ENCODE results near the gene DRC1. TPM values are rescaled to one million over a fixed set of nuclear protein-coding genes. Genes with fewer than 3 reads are reported as not detected.

DRC1 gene
- total and polyA plus RNA-seq, 2 of the 13 experiments (the other 11 are each of a cell fraction or from before 2014, with no cell fraction given), result 0.07 TPM; not detected in 1

DNA sequence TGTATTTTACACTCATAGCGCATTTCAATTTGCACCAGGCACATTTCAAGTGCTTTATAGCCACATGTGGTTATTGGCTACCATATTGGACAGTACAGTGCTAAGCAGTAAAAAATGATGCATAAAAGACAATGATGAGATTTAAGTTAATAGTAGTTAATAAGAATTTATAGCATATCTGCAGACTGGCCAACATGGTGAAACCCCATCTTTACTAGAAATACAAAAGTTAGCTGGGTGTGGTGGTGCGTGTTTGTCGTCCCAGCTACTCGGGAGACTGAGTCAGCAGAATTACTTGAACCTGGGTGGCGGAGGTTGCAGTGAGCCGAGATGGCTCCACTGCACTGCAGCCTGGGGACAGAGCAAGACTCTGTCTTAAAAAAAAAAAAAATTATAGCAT, 9.7 kb downstream of the DRC1 start:
- FAIRE-seq (no peak), DNase-seq (ENCODE audit: low spot score) (no peak), ATAC-seq (no peak)
- H4K20me1 ChIP-seq (ENCODE audit: insufficient read depth, low read length), result no peaks in the 10 kb centered on the region
- no peak overlapping the region for H2AFZ ChIP-seq (ENCODE audit: low read length)
- H3K79me2 ChIP-seq (ENCODE audit: insufficient read depth, low read length), result no peaks in the 10 kb centered on the region
- WGBS (ENCODE audit: low lambda C conversion rate), result 96% methylated on average over 6 of the region's 6 CpGs
- TF ChIP-seq KLF12 (CRISPR knock-in tag; IDR thresholded peaks at IDR 0.05; ENCODE audit: borderline replicate concordance) (no peak), NR2C2 (CRISPR knock-in tag; IDR thresholded peaks at IDR 0.05; ENCODE audit: borderline replicate concordance) (no peak), KIAA2018 (CRISPR knock-in tag; IDR thresholded peaks at IDR 0.05; ENCODE audit: borderline replicate concordance) (no peak), MAFF (IDR thresholded peaks at IDR 0.05; ENCODE audit: low read depth, low read length) (peak; percentile 59; the same call in 1 of the 2 replicates), MAFK (conservative IDR thresholded peaks at IDR 0.05 in 1 of 2, IDR thresholded peaks at IDR 0.05 in 1 of 2; ENCODE audit: low read length in 2 of 2) (peak; percentile 37 to 78; a peak in 3 of 4 replicates), ZNF562 (CRISPR knock-in tag; IDR thresholded peaks at IDR 0.05; ENCODE audit: borderline replicate concordance) (no peak), KDM1A (CRISPR knock-in tag; IDR thresholded peaks at IDR 0.05) (no peak), SRY (CRISPR knock-in tag; IDR thresholded peaks at IDR 0.05) (no peak), FOSL2 (CRISPR knock-in tag; IDR thresholded peaks at IDR 0.05) (no peak)
- peak overlapping the region; percentile 65; the same call in 1 of the 2 replicates for H3K4me2 ChIP-seq (ENCODE audit: low read depth, low read length)
- CTCF ChIA-PET (ENCODE audit: low intra/inter-chr PET ratio, low total read pairs), result no interaction called here
- H3K9ac ChIP-seq (ENCODE audit: insufficient read depth, low read depth, low read length), result no peak overlapping the region
- POLR2A ChIA-PET, result no interaction called here
- intact Hi-C loops (cut with micrococcal nuclease; ENCODE audit: unreplicated experiment), result no loop called here
- BruUV-seq (replicated peaks), result no TSS peak
- no peaks in the 10 kb centered on the region for H3K36me3 ChIP-seq (replicated peaks in 1 of 2; ENCODE audit: control insufficient read depth in 1 of 2, insufficient read depth in 2 of 2, low read length in 2 of 2)
- no peak overlapping the region for H3K27ac ChIP-seq (ENCODE audit: extremely low read length, insufficient read depth, low read length)
- no peaks in the 10 kb centered on the region for H3K27me3 ChIP-seq (ENCODE audit: control insufficient read depth in 1 of 2, insufficient read depth in 2 of 2, low read length in 2 of 2)
- in situ Hi-C loops (cut with HindIII; ENCODE audit: extremely low pct_ligation_motif_present, low pct_unique_long_range_greater_than_20kb), result no loop called here
- peaks cover 21% of the 10 kb centered on the region for H3K4me1 ChIP-seq (ENCODE audit: insufficient read depth, low read length)
- no peaks in the 10 kb centered on the region for H3K9me3 ChIP-seq (ENCODE audit: low read length)
- H3K4me3 ChIP-seq (replicated peaks in 1 of 3; ENCODE audit: insufficient read depth in 1 of 3, low read depth in 2 of 3, low read length in 3 of 3), result no peak overlapping the region
